COR-L47 (cell line): ENCODE measurements around the gene COX7B2.

ENCODE experiments used
- DNase-seq: peaks from one replicate; lab custom pipeline; 2025; lab: John Stamatoyannopoulos, UW

COX7B2 gene

GRCh38 chr4:46715468-46715867, 193.6 kb downstream of the COX7B2 start:
- no peak for DNase-seq

DNA sequence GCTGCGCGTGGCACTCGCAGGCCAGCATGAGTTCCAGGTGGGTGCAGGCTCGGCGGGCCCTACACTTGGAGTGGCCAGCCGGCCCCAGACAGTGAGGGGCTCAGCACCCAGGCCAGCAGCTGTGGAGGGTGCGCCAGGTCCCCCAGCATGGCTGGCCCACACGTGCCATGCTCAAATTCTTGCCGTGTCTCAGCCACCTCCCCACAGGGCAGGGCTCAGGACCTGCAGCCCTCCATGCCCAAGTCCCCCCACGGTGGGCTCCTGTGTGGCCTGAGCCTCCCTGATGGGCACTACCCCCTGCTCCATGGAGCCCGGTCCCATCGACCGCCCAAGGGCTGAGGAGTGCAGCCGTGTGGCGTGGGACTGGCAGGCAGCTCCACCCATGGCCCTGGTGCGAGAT, 210.2 kb downstream of the COX7B2 start:
- no peak for DNase-seq
